Stimulated activated CD4-positive, alpha-beta T cell treated with anti-CD3 and anti-CD28 coated beads, Interleukin-15, amount 100 ng/mL, for 24 hours (primary cell): Measurements from ENCODE around the gene KCTD17.

Experiments used
- DNase-seq: peaks from one replicate; pipeline ENCODE4 v3.0.0-alpha.2; 2020

KCTD17 gene

GRCh38 chr22:37043828-37044538 is 7.6 kb upstream of the KCTD17 start:
- peak; percentile 72 for DNase-seq

DNA sequence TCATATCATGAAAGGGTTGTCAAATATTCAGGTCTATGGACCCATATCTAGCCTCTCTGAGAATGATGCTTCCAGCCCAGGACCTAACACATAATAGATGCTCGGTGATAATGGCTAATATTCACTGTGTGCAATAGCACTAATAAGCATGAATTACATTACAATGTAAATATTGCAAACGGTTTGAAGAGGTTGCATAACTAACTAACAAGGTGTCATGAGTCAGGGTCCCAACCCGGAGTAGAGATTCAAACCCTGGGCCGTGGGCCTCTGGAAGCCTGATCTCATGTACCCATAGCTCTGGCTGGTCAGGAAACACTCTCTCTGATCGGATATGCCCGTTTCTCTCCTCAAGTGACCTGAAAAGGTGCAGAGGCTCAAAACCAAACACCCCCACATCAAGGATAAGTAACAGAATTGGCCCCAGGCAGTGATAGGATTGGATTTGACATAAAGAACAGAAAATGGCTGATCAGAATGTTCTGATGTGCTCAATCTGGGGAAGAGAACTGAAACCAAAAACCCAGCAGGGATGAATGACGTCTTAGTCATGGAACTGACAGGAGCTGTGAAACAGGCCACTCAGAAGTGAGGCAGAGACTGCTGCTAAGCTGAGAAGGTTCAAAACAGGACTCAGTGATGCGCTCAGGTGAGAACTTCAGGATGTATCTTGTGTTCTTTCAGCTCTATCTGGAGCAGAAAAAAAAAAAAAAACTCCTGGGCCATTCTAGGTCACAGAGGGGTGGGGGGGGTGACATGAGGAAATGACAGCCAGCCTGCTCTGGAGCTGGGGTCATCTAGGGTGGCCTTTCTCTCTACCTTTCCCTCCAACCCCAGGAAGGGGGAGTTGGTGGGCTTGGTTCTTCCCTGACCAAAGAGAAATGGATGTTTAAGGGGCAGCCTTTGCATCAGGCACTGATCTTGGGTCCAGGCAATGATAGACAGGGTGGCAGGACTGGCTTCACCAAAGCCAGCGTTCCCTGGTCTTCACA is 6.6 kb upstream of the KCTD17 start:
- peak; percentile 43 for DNase-seq

- no peak for DNase-seq
These were observed 5.6 kb upstream of the KCTD17 start for GRCh38 chr22:37045958-37046357.

DNA sequence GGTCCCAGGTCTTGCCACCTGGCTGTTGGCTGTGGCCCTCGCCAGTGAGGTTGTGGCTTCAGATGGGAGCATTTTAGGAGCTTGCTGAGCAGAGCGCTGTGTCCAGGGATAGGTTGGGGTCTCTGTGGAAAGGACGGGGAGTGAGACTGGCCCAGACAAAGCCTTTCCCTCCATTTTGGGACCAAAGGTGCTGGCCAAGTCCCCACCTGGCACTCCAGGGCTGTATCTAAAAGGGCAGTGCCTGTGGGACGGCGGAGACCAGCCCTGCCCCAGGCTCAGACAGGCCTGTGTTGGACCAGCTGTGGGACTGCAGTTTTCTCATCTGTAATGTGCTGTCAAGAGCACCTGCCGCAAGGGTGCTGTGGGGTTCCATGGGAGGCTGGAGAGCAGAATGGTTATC is 5.0 kb upstream of the KCTD17 start:
- no peak for DNase-seq

- no peak for DNase-seq
These were observed 4.5 kb upstream of the KCTD17 start for GRCh38 chr22:37047006-37047405.

DNA sequence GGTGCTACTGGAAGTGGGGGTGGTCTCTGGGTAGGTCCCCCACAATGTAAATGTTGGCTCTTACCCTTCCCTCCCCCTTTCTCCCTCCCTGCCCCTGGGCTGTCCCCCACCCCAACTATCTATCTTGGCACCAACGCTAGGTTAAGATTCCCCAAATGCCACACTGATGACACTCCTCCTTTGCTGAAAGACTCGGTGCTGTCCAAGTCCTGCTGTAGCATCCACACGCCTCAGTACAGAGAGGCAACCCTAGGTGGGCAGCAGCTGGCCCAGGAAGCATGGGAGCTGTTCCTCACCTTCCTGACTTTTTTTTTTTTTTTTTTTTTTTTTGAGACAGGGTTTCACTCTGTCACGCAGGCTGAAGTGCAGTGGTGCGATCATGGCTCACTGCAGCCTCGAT is 3.4 kb upstream of the KCTD17 start:
- DNase-seq: no peak

DNA sequence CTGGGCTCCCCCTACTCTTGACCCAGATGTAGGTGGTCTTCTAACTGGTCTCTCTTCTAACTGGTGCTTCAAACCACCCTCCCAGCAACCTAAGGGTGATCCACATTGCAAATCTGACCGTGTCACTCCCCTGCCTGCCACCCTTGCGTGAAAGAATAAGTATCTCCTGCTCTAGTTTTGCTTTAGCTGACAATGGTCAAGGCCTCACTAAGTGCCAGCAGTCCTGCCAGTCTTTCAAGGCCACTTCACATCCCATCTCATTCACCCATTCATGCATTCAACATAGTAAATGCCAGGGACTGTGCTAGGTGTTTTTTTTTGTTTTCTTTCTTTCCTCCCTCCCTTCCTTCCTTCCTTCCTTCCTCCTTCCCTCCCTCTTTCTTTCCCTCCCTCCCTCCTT is 2.3 kb upstream of the KCTD17 start:
- DNase-seq: no peak

DNA sequence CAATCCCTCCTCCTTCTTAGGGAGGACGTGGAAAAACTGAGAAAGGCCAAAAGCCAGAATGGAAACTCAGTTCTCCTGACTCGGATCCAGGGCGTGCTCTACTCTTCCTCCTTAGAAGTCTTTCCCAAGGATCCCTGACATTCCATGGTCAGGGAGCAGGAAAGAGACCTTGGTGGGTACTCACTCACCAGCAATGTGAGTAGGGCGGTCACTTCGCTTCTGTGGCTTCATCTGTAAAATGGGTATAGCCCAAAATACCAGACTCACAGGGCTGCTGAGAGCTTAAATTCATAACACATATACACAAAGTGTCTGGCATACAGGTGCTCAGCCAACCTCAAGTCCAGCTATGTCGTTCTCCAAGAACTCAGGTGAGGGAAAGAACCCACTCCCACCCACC is 629 bp upstream of the KCTD17 start:
- DNase-seq: no peak

GRCh38 chr22:37052386-37053309 is 1.1 kb downstream of the KCTD17 start:
- DNase-seq: no peak

- DNase-seq: no peak
These were observed 1.9 kb downstream of the KCTD17 start for GRCh38 chr22:37053310-37054055.

- DNase-seq: no peak
These were observed 2.5 kb downstream of the KCTD17 start for GRCh38 chr22:37054056-37054395.

DNA sequence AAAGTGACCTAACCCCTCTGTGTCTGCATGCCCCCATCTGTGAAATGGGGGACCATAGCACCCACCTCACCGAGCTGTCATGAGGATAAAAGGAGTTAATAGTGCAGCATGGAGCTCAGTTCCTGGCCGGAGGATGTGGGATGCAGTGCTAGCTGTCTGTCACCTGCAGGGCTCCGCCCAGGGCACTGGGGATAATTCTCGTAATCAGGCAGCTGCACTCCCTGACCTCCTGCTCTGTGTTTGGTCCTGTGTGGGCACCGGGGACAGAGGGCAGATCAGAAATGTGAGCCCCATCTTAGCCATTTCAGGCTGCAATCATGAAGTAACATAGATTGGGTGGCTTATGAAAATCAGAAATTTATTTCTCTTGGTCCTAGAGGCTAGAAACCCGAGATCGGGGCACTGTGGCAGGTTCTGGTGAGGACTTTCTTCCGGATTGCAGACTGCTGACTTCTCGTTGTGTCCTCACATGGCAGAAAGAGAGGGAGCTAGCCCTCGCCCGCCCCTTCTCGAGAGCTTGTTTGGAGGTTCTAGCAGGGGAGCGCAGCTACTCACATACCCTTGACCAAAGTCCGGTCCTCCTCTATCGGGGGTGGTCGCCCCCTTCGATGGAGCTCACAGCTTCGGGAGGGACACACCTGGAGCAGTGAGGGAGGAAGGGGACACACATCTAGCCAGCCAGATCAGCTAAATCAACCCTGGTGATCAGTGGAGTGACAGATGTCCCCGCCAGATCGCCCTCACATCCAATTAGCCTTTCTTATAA is 3.2 kb downstream of the KCTD17 start:
- DNase-seq: no peak

- DNase-seq: no peak
These were observed 4.7 kb downstream of the KCTD17 start for GRCh38 chr22:37056246-37056645.

DNA sequence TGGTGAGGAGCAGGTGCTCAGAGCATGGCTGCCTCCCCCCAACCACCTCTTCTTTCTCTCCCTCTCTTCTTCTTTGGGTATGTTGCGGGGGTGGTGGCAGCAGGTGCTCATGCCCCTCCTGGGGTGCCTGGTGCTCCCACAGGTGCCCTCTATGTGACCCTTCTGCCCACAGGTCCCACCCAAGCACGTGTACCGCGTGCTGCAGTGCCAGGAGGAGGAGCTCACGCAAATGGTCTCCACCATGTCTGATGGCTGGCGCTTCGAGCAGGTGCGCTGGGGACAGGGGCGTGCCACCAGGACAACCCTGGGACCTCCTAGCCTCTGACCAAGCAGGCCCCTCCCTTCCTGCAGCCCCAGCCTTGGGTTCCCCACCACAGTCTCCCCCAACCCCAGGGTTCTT is 5.7 kb downstream of the KCTD17 start:
- no peak for DNase-seq

GRCh38 chr22:37057796-37058510 is 6.4 kb downstream of the KCTD17 start:
- DNase-seq: no peak

- no peak for DNase-seq
These were observed 7.6 kb downstream of the KCTD17 start for GRCh38 chr22:37058917-37059701.

- peak; percentile 30 for DNase-seq
These were observed 8.4 kb downstream of the KCTD17 start for GRCh38 chr22:37059876-37060449.

DNA sequence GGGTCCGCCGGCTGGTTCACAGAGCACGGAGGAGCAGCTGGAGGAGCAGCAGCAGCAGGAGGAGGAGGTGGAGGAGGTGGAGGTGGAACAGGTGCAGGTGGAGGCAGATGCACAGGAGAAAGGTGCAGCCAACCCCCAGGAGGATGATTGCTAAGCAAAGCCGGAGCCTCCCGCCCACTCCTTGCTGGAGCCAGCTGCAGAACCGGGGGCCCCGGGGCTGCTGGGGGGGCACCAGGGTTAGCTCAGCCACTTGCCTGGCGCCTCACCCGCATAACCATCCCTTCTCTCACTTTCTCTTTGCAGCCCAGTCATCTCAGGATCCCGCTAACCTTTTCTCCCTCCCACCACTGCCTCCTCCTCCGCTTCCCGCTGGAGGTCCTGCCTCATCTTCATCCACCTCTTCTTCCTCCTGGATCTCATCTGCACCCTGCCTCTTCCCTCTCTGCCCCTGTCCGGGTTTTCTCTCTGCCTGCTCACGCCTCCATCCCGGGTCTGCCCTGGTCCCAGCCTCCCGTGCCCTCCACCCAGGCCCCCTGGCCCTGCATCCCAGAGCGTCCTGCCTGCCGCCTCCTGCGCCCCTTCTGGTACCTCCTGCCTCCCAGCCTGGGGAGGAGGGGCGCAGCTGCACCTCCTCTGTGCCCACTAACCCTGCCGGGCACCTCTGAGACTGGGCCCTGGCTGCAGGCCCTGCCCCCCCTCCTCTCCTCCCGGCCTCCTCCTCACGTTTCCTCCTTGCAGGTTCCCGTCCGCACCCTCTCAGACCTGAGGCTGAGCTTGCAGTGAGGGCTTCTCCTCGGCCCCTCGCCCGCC is 9.5 kb downstream of the KCTD17 start:
- DNase-seq: peak; percentile 79
